ENCODE data around the gene GTF2A1L. TPM values are rescaled to one million over a fixed set of nuclear protein-coding genes. Genes with fewer than 3 reads are reported as not detected.

The GTF2A1L gene
- total RNA-seq, 1 donor from 2014 or later = not detected

- Histone ChIP-seq H3K4me2 (ENCODE audit: low read length) (no peak overlapping the region), H3K36me3 (ENCODE audit: insufficient read depth, low read length) (no peaks in the 10 kb centered on the region), H4K20me1 (ENCODE audit: insufficient read depth, low read length) (no peaks in the 10 kb centered on the region), H3K4me3 (ENCODE audit: insufficient read depth, low read depth, low read length) (no peak overlapping the region), H3K27me3 (ENCODE audit: insufficient read depth, low read length) (no peaks in the 10 kb centered on the region), H3K9me3 (ENCODE audit: insufficient read depth, low read depth, low read length) (no peaks in the 10 kb centered on the region), H3K27ac (ENCODE audit: low read depth, low read length) (no peak overlapping the region), H2AFZ (ENCODE audit: low read depth, low read length) (no peak overlapping the region), H3K79me2 (ENCODE audit: insufficient read depth, low read length) (no peaks in the 10 kb centered on the region), H3K4me1 (ENCODE audit: insufficient read depth, low read length) (no peaks in the 10 kb centered on the region), H3K9ac (ENCODE audit: low read length) (no peak overlapping the region)
- TF ChIP-seq CTCF (IDR thresholded peaks at IDR 0.05; ENCODE audit: insufficient read depth, low read depth, low read length) (no peak), EZH2 (IDR thresholded peaks at IDR 0.05; ENCODE audit: insufficient read depth, low read length) (no peak)
- Mint-ChIP-seq H3K27ac (ENCODE audit: unreplicated experiment) (no peak overlapping the region), H3K4me1 (ENCODE audit: low read depth, unreplicated experiment) (no peaks in the 10 kb centered on the region), H3K4me3 (ENCODE audit: unreplicated experiment) (no peak overlapping the region), H3K36me3 (ENCODE audit: low read depth, unreplicated experiment) (no peaks in the 10 kb centered on the region), H3K27me3 (ENCODE audit: low read depth, unreplicated experiment) (no peaks in the 10 kb centered on the region), H3K9me3 (ENCODE audit: unreplicated experiment) (peaks cover 6% of the 10 kb centered on the region)
- DNase-seq (ENCODE audit: low read depth) (no peak), FAIRE-seq (no peak)
These were observed 20.6 kb downstream of the GTF2A1L start for GRCh38 chr2:48638261-48638660.

- H3K4me2 ChIP-seq (ENCODE audit: low read length) = peak overlapping the region; percentile 6
- TF ChIP-seq CTCF (IDR thresholded peaks at IDR 0.05; ENCODE audit: insufficient read depth, low read depth, low read length) = no peak
- no peak for TF ChIP-seq EZH2 (IDR thresholded peaks at IDR 0.05; ENCODE audit: insufficient read depth, low read length)
- H3K79me2 ChIP-seq (ENCODE audit: insufficient read depth, low read length) = no peaks in the 10 kb centered on the region
- H3K36me3 Mint-ChIP-seq (ENCODE audit: low read depth, unreplicated experiment) = no peaks in the 10 kb centered on the region
- H3K27ac ChIP-seq (ENCODE audit: low read depth, low read length) = no peak overlapping the region
- no peaks in the 10 kb centered on the region for H3K27me3 ChIP-seq (ENCODE audit: insufficient read depth, low read length)
- H3K36me3 ChIP-seq (ENCODE audit: insufficient read depth, low read length) = no peaks in the 10 kb centered on the region
- H3K27ac Mint-ChIP-seq (ENCODE audit: unreplicated experiment) = no peak overlapping the region
- H3K4me1 Mint-ChIP-seq (ENCODE audit: low read depth, unreplicated experiment) = peaks cover 6% of the 10 kb centered on the region
- no peaks in the 10 kb centered on the region for H3K27me3 Mint-ChIP-seq (ENCODE audit: low read depth, unreplicated experiment)
- FAIRE-seq (no peak), DNase-seq (ENCODE audit: low read depth) (peak; percentile 55)
- no peak overlapping the region for H2AFZ ChIP-seq (ENCODE audit: low read depth, low read length)
- no peaks in the 10 kb centered on the region for H3K4me1 ChIP-seq (ENCODE audit: insufficient read depth, low read length)
- H3K9ac ChIP-seq (ENCODE audit: low read length) = no peak overlapping the region
- no peaks in the 10 kb centered on the region for H3K9me3 ChIP-seq (ENCODE audit: insufficient read depth, low read depth, low read length)
- H3K4me3 Mint-ChIP-seq (ENCODE audit: unreplicated experiment) = no peak overlapping the region
- H3K9me3 Mint-ChIP-seq (ENCODE audit: unreplicated experiment) = no peaks in the 10 kb centered on the region
- no peak overlapping the region for H3K4me3 ChIP-seq (ENCODE audit: insufficient read depth, low read depth, low read length)
- no peaks in the 10 kb centered on the region for H4K20me1 ChIP-seq (ENCODE audit: insufficient read depth, low read length)
These were observed 33.6 kb downstream of the GTF2A1L start for GRCh38 chr2:48651158-48651790.

GRCh38 chr2:48668992-48669391, 51.3 kb downstream of the GTF2A1L start:
- no peak overlapping the region for H3K9ac ChIP-seq (ENCODE audit: low read length)
- TF ChIP-seq EZH2 (IDR thresholded peaks at IDR 0.05; ENCODE audit: insufficient read depth, low read length) = no peak
- no peak for TF ChIP-seq CTCF (IDR thresholded peaks at IDR 0.05; ENCODE audit: insufficient read depth, low read depth, low read length)
- H3K4me3 ChIP-seq (ENCODE audit: insufficient read depth, low read depth, low read length) = no peak overlapping the region
- H3K27ac Mint-ChIP-seq (ENCODE audit: unreplicated experiment) = no peak overlapping the region
- H3K4me1 ChIP-seq (ENCODE audit: insufficient read depth, low read length) = no peaks in the 10 kb centered on the region
- H3K36me3 Mint-ChIP-seq (ENCODE audit: low read depth, unreplicated experiment) = peaks cover 1% of the 10 kb centered on the region
- H3K27ac ChIP-seq (ENCODE audit: low read depth, low read length) = no peak overlapping the region
- no peaks in the 10 kb centered on the region for H3K4me1 Mint-ChIP-seq (ENCODE audit: low read depth, unreplicated experiment)
- H4K20me1 ChIP-seq (ENCODE audit: insufficient read depth, low read length) = no peaks in the 10 kb centered on the region
- no peak overlapping the region for H3K4me2 ChIP-seq (ENCODE audit: low read length)
- no peaks in the 10 kb centered on the region for H3K9me3 Mint-ChIP-seq (ENCODE audit: unreplicated experiment)
- H2AFZ ChIP-seq (ENCODE audit: low read depth, low read length) = no peak overlapping the region
- DNase-seq (ENCODE audit: low read depth) (no peak), FAIRE-seq (no peak)
- H3K4me3 Mint-ChIP-seq (ENCODE audit: unreplicated experiment) = no peak overlapping the region
- H3K36me3 ChIP-seq (ENCODE audit: insufficient read depth, low read length) = no peaks in the 10 kb centered on the region
- H3K79me2 ChIP-seq (ENCODE audit: insufficient read depth, low read length) = no peaks in the 10 kb centered on the region
- no peaks in the 10 kb centered on the region for H3K27me3 Mint-ChIP-seq (ENCODE audit: low read depth, unreplicated experiment)
- no peaks in the 10 kb centered on the region for H3K27me3 ChIP-seq (ENCODE audit: insufficient read depth, low read length)
- H3K9me3 ChIP-seq (ENCODE audit: insufficient read depth, low read depth, low read length) = no peaks in the 10 kb centered on the region
